Mammary epithelial cell (primary cell): ENCODE data around the gene EREG.

Experiments used
- EZH2 ChIP-seq: IDR thresholded peaks from 2 replicates; pipeline ENCODE4 v1.6.1; 2012; ENCODE audit warnings: low read length, inconsistent platforms, borderline replicate concordance
- TF ChIP-seq, protein P1 (sequence below), 2 donors: IDR thresholded peaks in 1 of 2; conservative IDR thresholded peaks in 1 of 2; 2 replicates each; pipeline ENCODE4 v1.5.1; 2011 to 2012; ENCODE audit warnings: inconsistent platforms in 2 of 2, low read length in 2 of 2, mild to moderate bottlenecking in 2 of 2, control low read depth in 1 of 2, low read depth in 1 of 2; ENCODE audit not compliant: insufficient read depth in 1 of 2; ENCODE audit errors: extremely low read depth in 1 of 2

DNA sequence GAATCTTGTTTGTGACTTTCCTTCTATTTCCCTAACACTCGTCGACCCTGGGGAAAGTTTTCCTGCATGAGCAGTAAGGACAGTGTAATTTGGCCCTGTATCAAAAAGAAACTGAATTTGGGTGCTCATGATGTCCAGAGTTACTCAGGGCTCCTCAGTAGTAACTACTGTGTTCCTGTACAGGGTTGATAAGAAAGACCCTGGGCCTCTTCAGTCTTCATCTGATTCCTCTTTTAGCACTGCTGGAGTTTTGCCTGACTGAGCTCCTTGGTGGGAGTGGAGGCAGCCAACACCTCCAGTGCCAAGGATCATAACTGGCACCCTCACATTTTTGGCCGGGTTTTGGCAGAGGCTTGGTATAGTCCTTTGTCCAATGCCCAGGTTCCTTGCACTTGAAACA, 72.9 kb downstream of the EREG start:
- TF ChIP-seq, protein P1, sequence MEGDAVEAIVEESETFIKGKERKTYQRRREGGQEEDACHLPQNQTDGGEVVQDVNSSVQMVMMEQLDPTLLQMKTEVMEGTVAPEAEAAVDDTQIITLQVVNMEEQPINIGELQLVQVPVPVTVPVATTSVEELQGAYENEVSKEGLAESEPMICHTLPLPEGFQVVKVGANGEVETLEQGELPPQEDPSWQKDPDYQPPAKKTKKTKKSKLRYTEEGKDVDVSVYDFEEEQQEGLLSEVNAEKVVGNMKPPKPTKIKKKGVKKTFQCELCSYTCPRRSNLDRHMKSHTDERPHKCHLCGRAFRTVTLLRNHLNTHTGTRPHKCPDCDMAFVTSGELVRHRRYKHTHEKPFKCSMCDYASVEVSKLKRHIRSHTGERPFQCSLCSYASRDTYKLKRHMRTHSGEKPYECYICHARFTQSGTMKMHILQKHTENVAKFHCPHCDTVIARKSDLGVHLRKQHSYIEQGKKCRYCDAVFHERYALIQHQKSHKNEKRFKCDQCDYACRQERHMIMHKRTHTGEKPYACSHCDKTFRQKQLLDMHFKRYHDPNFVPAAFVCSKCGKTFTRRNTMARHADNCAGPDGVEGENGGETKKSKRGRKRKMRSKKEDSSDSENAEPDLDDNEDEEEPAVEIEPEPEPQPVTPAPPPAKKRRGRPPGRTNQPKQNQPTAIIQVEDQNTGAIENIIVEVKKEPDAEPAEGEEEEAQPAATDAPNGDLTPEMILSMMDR (conservative IDR thresholded peaks at IDR 0.05 in 1 of 2, IDR thresholded peaks at IDR 0.05 in 1 of 2; ENCODE audit: extremely low read depth in 1 of 2, insufficient read depth in 1 of 2, low read depth in 1 of 2, low read length in 2 of 2): no peak
- no peak for TF ChIP-seq EZH2
